Skin of body (tissue), 2 donors: ENCODE data around the gene PXN. TPM values are rescaled to one million over a fixed set of nuclear protein-coding genes. Genes with fewer than 3 reads are reported as not detected.
"Not testable (repeated sequence)": the region's sequence is repeated elsewhere in the genome, so short reads cannot be mapped to it uniquely, and the experiment has no call there.

Experiments
- DNase-seq: peaks from one replicate; lab custom pipeline; 2025; lab: John Stamatoyannopoulos, UW
- total RNA-seq: library from RNA; depleted of rRNA; stranded (reverse); fragments of >200 nt; gene quantifications from one replicate; pipeline ENCODE4 v1.2.3, GENCODE V29; 2014

PXN gene
- total RNA-seq, 1 donor from 2014 or later: 30.5 TPM

- DNase-seq: no peak
Observed at GRCh38 chr12:120262852-120263747, 2.4 kb downstream of the PXN start.

DNA sequence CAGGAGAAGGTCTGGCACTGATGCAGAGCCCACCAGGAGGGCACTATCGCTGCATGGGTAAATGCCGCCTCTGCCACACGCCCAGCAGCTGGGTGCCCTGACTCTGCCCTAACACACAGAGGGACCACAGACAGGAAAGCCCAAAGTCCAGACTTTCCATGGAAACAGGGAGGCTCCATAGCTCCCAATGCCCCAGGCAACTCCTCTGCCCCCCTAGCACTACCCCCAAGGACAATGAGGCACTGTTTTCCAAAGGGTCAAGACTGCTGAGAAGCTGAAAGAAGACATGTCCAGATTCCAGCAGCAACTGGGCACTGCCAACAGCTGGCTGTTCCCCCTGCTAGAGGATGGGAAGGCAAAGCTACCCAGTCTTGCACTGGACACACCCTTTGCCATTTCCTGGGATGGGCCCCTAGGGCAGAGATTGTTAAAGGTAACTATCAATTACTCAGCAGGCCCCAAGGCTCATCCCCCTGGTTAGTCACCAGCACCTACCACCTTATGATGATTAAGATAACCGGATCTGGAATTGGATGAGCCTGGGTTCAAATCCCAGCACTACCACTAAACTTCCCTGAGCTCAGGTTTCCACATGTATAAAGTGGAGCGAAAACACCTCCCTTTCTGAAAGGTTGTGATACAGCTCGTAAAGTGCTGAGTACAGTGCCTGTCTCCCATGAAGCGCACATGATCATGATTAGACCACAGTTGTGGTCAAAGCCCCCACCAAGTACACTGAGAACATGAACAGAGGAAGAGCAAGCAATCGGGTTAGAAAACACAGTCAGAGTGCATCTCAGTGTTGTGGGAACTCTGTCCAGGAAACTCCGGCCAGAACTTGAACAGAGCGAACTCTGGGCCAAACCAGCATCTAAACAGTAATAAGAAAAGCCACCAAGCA is 3.3 kb downstream of the PXN start:
- DNase-seq: peak; percentile 43

- no peak for DNase-seq
Observed at GRCh38 chr12:120260607-120261006, 4.9 kb downstream of the PXN start.

DNA sequence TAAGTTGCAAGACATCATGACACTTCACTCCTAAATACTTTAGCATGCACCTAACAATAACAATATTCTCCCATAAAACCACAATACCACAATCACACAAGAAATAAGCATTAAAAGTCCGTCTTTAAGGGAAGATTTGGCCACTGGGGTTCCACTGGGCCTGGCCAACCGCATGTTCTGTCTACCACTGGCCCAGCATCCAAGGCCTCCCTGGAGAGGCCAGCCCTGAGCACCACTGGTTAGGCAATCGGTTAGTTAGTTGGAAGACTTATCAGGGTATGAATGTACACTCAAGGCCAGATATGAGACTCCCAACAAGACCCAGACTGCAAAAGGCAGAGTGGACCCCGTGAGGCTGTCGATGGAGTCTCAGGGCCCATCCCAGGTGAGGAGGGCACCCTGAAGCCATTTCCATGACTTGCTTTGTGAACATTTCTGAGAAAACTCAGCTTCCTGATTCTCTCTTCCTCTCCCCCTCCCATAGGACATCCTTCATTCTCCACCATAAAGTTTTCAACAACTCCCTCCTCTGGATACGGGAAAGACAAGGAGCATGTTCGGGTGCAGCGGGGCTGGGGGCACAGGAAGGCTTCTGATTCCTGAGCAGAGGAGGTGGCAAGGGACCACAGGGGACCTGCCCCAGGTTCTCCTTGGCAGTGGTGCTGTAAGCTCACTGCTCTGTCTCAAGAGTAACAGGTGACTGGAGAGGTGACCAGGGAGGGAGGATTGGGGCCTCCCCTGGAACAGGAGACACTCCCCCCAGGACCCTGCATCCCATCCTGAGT is 5.9 kb downstream of the PXN start:
- no peak for DNase-seq

GRCh38 chr12:120258323-120258896 is 7.1 kb downstream of the PXN start:
- no peak for DNase-seq

- DNase-seq: peak; percentile 97
Observed at GRCh38 chr12:120257041-120257821, 8.3 kb downstream of the PXN start.

GRCh38 chr12:120254809-120255208 is 10.7 kb downstream of the PXN start:
- DNase-seq: no peak

DNA sequence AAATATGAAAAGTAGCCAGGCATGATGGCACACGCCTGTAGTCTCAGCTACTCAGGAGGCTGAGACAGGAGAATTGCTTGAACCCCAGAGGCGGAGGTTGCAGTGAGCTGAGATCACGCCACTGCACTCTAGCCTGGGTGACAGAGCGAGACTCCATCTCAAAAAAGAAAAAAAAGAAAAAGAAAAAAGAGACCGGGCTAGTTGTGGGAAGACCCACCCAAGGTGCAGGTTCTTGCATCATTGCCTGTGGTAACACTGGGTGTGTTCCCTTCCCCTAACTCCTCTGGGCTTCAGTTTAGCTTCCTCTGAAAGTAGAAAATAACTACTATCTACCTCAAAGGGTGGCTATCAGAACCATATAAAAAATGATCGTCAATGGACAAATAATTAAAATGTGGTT is 12.2 kb downstream of the PXN start:
- not testable (repeated sequence) for DNase-seq

- DNase-seq: no peak
Observed at GRCh38 chr12:120252071-120252906, 13.2 kb downstream of the PXN start.

DNA sequence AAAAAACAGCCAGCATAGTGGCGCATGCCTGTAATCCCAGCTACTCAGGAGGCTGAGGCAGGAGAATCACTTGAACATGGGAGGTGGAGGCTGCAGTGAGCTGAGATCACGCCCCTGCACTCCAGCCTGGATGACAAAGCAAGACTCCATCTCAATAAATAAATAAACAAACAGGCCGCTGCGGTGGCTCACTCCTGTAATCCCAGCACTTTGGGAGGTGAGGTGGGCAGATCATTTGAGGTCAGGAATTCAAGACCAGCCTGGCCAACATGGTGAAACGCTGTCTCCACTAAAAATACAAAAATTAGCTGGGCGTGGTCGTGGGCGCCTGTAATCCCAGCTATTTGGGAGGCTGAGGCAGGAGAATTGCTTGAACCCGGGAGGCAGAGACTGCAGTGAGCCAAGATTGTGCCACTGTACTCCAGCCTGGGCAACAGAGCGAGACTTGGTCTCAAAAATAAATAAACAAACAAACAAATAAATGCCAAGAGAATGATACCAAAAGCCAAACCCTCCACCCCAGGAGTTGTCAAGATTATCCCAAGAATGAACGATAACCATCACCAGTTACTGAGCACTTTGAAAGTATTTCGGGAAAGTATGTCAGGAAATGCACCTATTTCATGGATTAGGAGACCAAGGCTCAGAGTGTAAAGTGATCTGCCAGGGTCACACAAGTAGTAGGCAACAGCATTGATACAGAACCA is 14.0 kb downstream of the PXN start:
- DNase-seq: not testable (repeated sequence)

GRCh38 chr12:120249875-120250795 is 15.4 kb downstream of the PXN start:
- DNase-seq: peak; percentile 45

- no peak for DNase-seq
Observed at GRCh38 chr12:120249266-120249874, 16.2 kb downstream of the PXN start.

GRCh38 chr12:120247621-120248030 is 17.9 kb downstream of the PXN start:
- DNase-seq: no peak

DNA sequence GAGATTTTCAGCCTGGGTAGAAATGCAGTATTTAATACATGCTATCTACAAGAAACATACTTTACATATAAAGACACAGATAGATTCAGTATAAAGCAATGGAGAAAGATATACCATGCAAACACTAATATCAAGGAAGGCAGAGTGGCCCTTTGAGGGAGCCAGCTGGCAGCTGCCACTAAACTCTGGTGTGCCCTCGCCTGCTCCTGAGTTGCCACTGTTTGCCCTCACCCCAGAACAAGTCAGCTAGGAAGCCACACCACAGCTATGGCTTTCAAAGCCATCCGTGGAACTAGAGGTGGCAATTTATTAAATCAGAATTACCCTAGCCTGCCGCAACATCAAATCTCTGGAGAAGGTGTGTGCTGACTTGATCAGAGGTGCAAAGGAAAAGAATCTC is 18.3 kb downstream of the PXN start:
- no peak for DNase-seq

DNA sequence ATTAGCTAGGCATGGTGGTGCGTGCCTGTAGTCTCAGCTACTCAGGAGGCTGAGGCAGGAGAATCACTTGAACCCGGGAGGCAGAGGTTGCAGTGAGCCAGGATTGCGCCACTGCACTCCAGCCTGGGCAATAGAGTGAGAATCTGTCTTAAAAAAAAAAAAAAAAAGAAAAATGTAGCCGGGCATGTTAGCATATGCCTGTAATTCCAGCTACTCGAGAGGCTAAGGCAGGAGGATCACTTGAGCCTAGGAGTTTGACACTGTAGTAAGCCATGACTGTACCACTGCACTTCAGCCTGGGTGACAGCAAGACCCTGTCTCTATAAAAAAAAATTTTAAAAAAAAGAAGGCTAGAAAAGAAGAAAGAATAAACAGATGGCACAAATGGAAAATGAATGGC is 18.8 kb downstream of the PXN start:
- not testable (repeated sequence) for DNase-seq

- no peak for DNase-seq
Observed at GRCh38 chr12:120242971-120243699, 22.4 kb downstream of the PXN start.
